HTERT RPE-1 (cell line): ENCODE data around the gene CCL27.

Source experiments
- in situ Hi-C: fragments of 300-500 bp; cut with MboI; formaldehyde crosslinking; loops from 4 replicates; pipeline ENCODE4 v1.14.3; 2020; ENCODE audit warnings: low sequenced_read_pairs

CCL27 gene

GRCh38 chr9:34662526-34663302 lies at the start of gene CCL27:
TSS of gene CCL27 (minus strand) at chr9:34662657. CDS start at chr9:34662633, 24 bp downstream.
- in situ Hi-C loops = no loop called here

- in situ Hi-C loops = no loop called here
These were observed 49.7 kb upstream of the CCL27 start for GRCh38 chr9:34712140-34712539.

GRCh38 chr9:34710023-34710422 lies 47.6 kb upstream of the CCL27 start, which contains the start of gene CCL21:
TSS of gene CCL21 (minus strand) at chr9:34710136. CDS start at chr9:34710066, 70 bp downstream.
- in situ Hi-C loops = no loop called here

- in situ Hi-C loops = no loop called here
These were observed 46.9 kb upstream of the CCL27 start for GRCh38 chr9:34709196-34709978.

- in situ Hi-C loops = no loop called here
These were observed 44.7 kb upstream of the CCL27 start for GRCh38 chr9:34707130-34707529.

- in situ Hi-C loops = no loop called here
These were observed 39.6 kb upstream of the CCL27 start for GRCh38 chr9:34701769-34702736.

- in situ Hi-C loops = no loop called here
These were observed 38.7 kb upstream of the CCL27 start for GRCh38 chr9:34701023-34701768.

- in situ Hi-C loops = no loop called here
These were observed 32.4 kb upstream of the CCL27 start for GRCh38 chr9:34694811-34695210.

- in situ Hi-C loops = no loop called here
These were observed 31.1 kb upstream of the CCL27 start for GRCh38 chr9:34693560-34693959.

GRCh38 chr9:34691936-34692315 lies 29.5 kb upstream of the CCL27 start:
- in situ Hi-C loops = no loop called here

GRCh38 chr9:34690983-34691935 lies 28.8 kb upstream of the CCL27 start, which contains the start of gene CCL19:
TSS of gene CCL19 (minus strand) at chr9:34691276. CDS start at chr9:34691139, 137 bp downstream.
- in situ Hi-C loops = no loop called here

- in situ Hi-C loops = no loop called here
These were observed 27.1 kb upstream of the CCL27 start for GRCh38 chr9:34689512-34689911.

- in situ Hi-C loops = no loop called here
These were observed 26.6 kb upstream of the CCL27 start for GRCh38 chr9:34689116-34689470.

GRCh38 chr9:34688329-34689115 lies 26.1 kb upstream of the CCL27 start:
- in situ Hi-C loops = no loop called here

GRCh38 chr9:34687276-34688030 lies 25.0 kb upstream of the CCL27 start:
- in situ Hi-C loops = no loop called here

GRCh38 chr9:34686732-34687131 lies 24.3 kb upstream of the CCL27 start:
- in situ Hi-C loops = no loop called here

- in situ Hi-C loops = no loop called here
These were observed 23.8 kb upstream of the CCL27 start for GRCh38 chr9:34686231-34686630.

- in situ Hi-C loops = no loop called here
These were observed 23.1 kb upstream of the CCL27 start for GRCh38 chr9:34685591-34685990.
